Measurements from ENCODE around the gene ANKRD13C.

ANKRD13C gene, protein sequence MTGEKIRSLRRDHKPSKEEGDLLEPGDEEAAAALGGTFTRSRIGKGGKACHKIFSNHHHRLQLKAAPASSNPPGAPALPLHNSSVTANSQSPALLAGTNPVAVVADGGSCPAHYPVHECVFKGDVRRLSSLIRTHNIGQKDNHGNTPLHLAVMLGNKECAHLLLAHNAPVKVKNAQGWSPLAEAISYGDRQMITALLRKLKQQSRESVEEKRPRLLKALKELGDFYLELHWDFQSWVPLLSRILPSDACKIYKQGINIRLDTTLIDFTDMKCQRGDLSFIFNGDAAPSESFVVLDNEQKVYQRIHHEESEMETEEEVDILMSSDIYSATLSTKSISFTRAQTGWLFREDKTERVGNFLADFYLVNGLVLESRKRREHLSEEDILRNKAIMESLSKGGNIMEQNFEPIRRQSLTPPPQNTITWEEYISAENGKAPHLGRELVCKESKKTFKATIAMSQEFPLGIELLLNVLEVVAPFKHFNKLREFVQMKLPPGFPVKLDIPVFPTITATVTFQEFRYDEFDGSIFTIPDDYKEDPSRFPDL

GRCh38 chr1:70354332-70355110 lies at the start of gene ANKRD13C:
Gene ANKRD13C, minus strand, starts transcription at chr1:70354722. Its CDS starts 314 bp downstream, at chr1:70354408.
- DNase-seq (ENCODE audit: low read depth), result peak; percentile 95
- in situ Hi-C loops (cut with HindIII; ENCODE audit: low sequenced_read_pairs), result no loop called here
- TF ChIP-seq, protein P1, sequence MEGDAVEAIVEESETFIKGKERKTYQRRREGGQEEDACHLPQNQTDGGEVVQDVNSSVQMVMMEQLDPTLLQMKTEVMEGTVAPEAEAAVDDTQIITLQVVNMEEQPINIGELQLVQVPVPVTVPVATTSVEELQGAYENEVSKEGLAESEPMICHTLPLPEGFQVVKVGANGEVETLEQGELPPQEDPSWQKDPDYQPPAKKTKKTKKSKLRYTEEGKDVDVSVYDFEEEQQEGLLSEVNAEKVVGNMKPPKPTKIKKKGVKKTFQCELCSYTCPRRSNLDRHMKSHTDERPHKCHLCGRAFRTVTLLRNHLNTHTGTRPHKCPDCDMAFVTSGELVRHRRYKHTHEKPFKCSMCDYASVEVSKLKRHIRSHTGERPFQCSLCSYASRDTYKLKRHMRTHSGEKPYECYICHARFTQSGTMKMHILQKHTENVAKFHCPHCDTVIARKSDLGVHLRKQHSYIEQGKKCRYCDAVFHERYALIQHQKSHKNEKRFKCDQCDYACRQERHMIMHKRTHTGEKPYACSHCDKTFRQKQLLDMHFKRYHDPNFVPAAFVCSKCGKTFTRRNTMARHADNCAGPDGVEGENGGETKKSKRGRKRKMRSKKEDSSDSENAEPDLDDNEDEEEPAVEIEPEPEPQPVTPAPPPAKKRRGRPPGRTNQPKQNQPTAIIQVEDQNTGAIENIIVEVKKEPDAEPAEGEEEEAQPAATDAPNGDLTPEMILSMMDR (IDR thresholded peaks at IDR 0.05; ENCODE audit: low read depth, low read length, missing control alignments), result peak; percentile 11
- peak within 1 kb of the TSS; percentile 62 for H3K4me3 ChIP-seq (ENCODE audit: low read depth, low read length)

DNA sequence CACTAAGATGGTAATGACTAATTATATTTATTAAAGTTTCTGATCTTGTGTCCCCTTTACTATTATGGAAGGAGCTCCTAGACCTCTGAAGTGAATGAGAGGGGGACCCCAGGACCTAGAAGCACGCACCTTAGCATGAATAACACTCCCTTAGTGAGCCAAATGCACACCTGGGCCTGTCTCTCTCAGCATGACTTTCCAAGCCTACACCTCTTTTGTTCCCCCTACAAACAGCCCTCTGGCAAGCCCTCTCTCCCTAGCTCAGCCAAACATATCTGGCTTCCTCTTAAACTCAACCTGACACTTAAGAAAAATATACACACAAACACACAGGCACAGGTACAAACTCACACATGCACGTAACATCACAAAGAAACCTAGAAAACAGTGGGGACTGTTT lies 49.2 kb upstream of the ANKRD13C start:
- TF ChIP-seq, protein P1 (IDR thresholded peaks at IDR 0.05; ENCODE audit: low read depth, low read length, missing control alignments), result no peak
- in situ Hi-C loops (cut with HindIII; ENCODE audit: low sequenced_read_pairs), result no loop called here
- DNase-seq (ENCODE audit: low read depth), result no peak
- no peak overlapping the region for H3K4me3 ChIP-seq (ENCODE audit: low read depth, low read length)

GRCh38 chr1:70401974-70402373 lies 47.5 kb upstream of the ANKRD13C start:
- in situ Hi-C loops (cut with HindIII; ENCODE audit: low sequenced_read_pairs), result no loop called here
- TF ChIP-seq, protein P1 (IDR thresholded peaks at IDR 0.05; ENCODE audit: low read depth, low read length, missing control alignments), result no peak
- no peak for DNase-seq (ENCODE audit: low read depth)
- no peak overlapping the region for H3K4me3 ChIP-seq (ENCODE audit: low read depth, low read length)

DNA sequence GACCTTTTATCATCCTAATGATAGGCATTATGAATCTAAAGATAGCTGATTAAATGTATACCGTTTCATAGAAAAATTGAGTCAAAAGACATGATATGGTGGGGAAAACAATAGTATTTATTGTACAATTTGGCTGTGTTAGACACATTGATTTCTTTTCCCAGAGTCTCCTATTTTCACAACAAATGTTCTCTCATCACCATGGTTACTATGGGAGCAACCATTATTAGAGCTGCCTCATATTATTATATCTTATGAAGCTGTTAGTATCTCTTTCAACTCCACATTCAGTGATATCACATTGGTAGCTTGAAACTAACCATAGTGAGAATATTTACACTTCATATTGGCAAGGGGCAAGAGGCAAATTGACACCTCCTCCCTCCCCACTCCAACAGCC lies 45.8 kb upstream of the ANKRD13C start:
- in situ Hi-C loops (cut with HindIII; ENCODE audit: low sequenced_read_pairs), result no loop called here

DNA sequence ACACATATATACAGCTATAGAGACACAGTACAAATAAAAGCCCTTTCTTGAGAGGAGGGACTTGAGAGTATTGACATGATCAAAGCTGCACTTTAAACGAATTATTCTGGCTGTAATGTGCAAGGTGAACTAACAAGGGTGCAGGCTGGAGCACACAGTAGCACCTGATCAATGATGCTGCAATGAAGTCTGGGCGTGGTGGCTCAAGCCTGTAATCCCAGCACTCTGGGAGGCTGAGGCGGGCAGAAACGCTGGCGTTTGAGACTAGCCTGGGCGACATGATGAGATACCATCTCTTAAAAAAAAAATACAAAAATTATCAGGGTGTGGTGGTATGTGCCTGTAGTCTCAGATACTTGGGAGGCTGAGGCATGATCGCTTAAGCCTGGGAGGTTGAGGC lies 42.5 kb upstream of the ANKRD13C start:
- in situ Hi-C loops (cut with HindIII; ENCODE audit: low sequenced_read_pairs), result no loop called here
- TF ChIP-seq, protein P1 (IDR thresholded peaks at IDR 0.05; ENCODE audit: low read depth, low read length, missing control alignments), result no peak
- H3K4me3 ChIP-seq (ENCODE audit: low read depth, low read length), result no peak overlapping the region
- no peak for DNase-seq (ENCODE audit: low read depth)

More for the DNA sequence above, 45.8 kb upstream of the ANKRD13C start:
- TF ChIP-seq, protein P1 (IDR thresholded peaks at IDR 0.05; ENCODE audit: low read depth, low read length, missing control alignments), result no peak
- H3K4me3 ChIP-seq (ENCODE audit: low read depth, low read length), result no peak overlapping the region
- DNase-seq (ENCODE audit: low read depth), result no peak

- TF ChIP-seq, protein P1 (IDR thresholded peaks at IDR 0.05; ENCODE audit: low read depth, low read length, missing control alignments), result no peak
- no peak overlapping the region for H3K4me3 ChIP-seq (ENCODE audit: low read depth, low read length)
- in situ Hi-C loops (cut with HindIII; ENCODE audit: low sequenced_read_pairs), result no loop called here
- DNase-seq (ENCODE audit: low read depth), result no peak
Observed at GRCh38 chr1:70396607-70397006, 42.1 kb upstream of the ANKRD13C start.

All from astrocyte of the cerebellum (primary cell).